NCI-H345 treated with DMSO at 0.1 percent for 48 hours (cell line): ENCODE measurements around the gene PON2.

Source experiments
- DNase-seq: peaks from one replicate; lab custom pipeline; 2025; ENCODE audit not compliant: unreplicated experiment; lab: John Stamatoyannopoulos, UW

The PON2 gene

GRCh38 chr7:95446618-95447017 is 11.8 kb upstream of the PON2 start:
- DNase-seq, result no peak

DNA sequence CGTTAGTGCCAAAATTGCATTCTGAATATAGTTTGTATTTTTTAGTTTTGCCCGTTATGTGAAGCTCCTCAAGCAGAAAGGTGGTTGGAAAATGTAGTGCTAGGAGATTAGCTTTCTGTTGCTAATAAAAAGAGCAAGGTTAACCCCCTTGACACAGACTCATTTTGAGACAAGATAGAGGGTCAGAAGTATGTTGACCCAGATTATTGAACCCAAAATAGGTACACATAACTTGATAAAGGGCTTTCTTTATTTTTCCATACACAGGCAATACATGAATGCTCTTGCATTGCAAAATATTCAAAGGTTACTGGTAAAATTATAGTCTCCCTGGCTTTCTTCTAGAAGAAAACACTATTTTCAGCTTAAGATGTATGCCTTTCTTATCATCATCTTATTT is 10.0 kb upstream of the PON2 start:
- no peak for DNase-seq

DNA sequence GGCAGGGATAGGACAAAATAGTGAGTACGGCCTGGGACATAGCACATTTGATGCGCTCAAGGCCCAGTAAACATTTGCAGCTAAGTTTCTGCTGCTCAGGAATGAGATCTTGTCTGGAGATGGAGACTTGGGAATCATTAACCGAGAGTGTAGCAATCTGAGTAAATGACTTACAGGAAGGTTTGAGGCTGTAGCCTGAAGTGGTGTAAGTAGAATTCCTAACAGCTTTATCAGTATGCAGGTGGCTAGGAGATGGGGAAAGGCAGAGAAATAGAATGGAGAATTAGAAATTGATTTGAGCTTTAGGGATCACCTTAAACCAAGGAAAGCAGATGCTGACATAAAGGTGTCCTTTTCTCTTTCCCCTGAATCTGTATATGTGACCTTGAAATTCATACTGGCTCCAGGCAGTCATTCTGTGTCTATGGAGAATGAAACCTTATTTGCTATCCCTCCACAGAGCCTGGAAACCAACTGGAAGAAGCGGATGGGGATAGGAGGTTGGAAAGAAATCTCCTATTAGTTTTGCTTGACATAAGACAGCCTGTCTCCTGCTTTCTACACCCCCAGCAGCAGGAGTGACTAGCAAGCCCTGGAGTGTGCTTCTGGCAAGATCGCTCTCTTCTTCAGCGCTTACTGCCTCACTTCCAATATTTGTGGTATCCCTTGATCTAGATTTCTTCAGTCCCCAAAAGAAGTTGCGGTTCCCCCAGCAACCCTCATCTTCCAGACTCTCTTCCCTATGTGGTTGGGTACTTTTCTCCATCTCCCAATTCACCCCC is 6.4 kb upstream of the PON2 start:
- DNase-seq, result no peak

DNA sequence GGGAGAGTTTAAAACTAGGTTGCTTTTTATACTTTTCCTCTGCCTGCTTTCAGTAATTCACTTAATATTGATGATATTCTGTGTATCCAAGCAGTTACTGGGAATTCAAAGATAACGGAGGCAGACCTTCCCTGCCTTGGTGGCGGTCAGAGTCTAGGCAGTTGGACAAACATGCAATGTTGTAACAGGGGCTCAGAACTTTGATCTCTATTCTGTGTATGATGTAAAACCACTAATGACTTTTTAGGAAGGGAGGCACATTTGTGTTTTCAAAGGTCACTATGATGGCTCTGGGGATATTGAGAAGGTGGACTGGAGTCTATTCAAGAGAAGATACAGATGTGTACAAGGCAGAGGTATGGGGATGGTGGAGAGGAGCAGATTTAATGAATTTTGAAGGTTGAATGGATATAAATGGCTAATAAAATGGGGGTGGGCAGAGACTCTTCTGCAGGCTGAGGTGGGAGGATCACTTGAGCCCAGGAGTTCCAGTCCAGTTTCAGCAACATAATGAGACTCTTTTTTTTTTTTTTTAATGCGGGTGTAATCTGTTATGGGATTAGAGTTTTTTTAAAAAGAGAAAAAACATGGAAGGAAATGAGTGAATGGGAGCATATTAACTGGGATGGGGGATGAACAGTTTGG is 5.7 kb upstream of the PON2 start:
- DNase-seq, result no peak

GRCh38 chr7:95436407-95436806 is 1.6 kb upstream of the PON2 start:
- no peak for DNase-seq

DNA sequence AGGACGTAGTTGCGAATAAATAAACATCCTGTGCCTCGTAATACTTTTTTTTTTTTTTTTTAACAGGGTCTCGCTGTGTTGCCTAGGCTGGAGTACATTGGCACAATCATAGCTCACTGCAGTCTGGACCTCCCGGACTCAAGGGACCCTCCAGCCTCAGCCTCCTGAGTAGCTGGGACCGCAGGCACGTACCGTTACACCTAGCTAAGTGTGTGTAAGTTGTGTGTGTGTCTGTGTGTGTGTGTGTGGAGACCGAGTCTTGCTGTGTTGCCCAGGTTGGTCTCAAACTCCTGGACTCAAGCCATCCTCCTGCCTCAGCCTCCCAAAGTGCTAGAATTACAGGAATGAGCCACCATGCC is 573 bp upstream of the PON2 start:
- no peak for DNase-seq

DNA sequence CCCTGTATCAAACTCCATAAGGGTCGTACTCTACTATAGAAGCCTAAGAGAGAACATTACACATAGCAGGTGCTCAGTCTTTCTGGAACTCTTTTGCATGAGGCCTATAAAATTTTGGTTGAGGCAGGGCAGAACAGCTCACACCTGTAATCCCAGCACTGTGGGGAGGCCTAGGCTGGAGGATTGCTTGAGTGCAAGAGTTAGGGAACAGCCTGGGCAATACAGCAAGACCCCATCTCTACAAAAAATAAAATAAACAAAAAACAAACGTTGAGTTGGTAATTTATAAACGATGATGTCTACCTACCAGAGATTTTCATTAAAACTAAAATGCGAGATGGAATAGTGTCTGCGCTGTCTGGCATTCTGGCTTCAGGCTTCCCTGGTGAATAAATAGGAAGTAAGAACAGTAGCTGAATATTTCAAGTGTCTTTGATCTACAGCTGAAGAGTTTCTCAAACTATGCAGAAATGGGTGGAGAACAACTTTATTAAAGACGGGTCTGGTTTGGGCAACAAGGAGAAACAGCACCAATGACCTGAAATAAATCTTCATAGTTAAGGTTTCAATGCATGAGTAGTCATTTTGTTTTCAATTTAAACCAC is 774 bp downstream of the PON2 start:
- DNase-seq, result no peak

GRCh38 chr7:95433129-95433528 is 1.7 kb downstream of the PON2 start:
- no peak for DNase-seq

DNA sequence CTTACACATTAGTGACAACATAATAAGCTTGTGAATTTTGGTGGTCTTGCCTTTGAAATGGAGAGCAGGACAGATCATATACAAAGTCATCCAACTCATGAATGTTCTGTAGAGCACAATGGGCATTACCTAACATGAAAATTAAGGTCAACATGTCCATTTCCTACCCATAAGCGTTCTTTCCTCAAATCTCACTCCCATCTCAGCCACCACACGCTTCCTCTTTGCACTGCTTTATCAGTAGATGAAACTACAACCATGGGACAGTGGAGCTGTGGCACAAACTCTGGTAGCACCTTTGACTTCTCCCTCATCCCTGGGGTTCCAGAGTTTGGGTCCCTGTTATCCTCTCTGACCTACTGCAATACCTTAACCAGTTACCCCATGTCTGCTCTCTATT is 2.2 kb downstream of the PON2 start:
- DNase-seq, result no peak

DNA sequence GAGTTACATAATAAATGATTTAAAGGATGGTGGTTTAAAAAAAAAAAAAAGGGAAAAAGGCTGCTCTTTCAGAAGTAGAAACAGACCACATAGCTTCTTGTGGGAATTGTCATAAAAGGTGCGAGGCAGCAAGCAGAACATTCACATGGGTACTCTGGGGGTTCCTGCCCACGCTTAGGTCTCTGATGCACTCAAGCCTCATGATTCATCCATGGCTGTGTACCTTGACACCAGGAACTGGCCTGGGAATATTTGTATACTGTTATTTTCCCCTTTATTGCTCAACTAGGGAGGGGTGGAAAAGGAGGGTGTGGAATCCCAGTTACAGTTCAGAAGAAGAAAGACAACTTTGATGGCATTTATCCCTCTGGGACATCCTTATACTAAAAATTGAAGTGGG is 4.0 kb downstream of the PON2 start:
- no peak for DNase-seq

- no peak for DNase-seq
Observed at GRCh38 chr7:95429241-95429990, 5.4 kb downstream of the PON2 start.

DNA sequence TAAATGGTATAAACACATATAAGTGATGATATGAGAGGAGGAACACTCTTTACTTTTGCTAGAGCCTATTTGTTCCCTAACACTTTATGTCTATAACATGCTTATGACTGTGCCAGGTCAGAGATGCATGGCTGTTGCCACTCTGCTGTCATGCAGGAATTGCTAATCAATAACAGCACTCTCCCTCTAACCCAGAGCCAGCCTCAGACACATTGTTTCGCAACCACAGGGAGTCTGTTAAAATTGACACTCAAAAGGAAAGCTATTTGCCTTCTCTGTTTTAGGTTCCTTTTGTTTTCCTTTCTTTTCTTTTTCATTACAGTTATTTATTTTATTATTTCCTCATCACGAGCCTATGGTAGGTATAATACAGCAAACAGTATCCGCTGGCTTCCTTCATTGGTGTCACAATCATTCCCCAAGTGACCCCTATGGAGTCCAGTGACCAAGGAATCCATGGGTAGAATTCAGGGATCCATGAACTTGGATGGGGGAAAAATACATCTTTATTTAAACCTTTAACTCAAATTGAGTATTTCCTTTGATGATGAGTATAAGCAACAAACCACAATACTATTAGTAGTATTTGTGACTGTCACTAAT is 6.8 kb downstream of the PON2 start:
- DNase-seq, result no peak

- no peak for DNase-seq
Observed at GRCh38 chr7:95427166-95427565, 7.7 kb downstream of the PON2 start.

DNA sequence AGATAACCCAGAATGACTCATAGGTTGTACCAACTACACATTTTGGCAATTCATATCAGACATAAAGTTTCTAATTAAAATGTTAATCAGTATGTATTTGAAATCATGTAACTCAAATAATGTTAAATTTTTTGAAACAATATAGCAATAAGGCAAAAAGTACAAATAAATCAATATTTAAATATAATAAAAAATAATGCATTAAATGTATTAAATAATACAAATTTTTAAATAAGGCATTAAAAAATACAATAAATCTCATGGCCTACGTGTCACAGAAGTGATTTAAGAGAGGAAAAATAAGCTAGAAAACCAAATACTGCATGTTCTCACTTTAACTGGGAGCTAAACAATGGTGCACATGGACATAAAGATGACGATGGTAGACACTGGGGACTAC is 9.1 kb downstream of the PON2 start:
- no peak for DNase-seq

GRCh38 chr7:95424716-95425115 is 10.1 kb downstream of the PON2 start:
- DNase-seq, result no peak

DNA sequence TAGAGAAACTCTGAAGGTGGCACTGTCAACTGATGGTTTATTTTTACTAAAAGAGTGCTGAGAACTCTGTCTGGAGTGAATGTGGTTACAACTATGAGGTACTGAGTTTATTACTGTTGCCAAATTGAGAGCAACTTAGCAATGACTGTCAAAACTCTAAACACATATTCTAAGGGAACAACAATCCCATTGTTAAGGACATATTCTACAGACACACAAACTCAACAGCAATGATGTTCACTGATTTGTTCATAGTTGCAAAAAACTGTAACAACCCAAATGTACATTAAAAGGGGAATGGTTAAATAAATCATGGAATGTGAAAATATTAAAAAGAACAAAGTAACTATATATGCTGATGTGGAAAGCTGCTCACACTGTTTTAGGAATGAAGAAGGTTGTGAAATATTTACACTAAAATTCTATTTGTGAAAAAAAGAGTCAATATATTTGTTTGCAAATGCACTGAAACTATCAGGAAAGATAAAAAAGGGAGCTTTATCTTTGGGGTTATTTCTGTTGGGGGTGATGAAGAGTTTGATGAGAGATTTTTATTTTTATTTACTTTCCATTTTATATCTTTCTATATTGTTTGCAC is 12.9 kb downstream of the PON2 start:
- no peak for DNase-seq

DNA sequence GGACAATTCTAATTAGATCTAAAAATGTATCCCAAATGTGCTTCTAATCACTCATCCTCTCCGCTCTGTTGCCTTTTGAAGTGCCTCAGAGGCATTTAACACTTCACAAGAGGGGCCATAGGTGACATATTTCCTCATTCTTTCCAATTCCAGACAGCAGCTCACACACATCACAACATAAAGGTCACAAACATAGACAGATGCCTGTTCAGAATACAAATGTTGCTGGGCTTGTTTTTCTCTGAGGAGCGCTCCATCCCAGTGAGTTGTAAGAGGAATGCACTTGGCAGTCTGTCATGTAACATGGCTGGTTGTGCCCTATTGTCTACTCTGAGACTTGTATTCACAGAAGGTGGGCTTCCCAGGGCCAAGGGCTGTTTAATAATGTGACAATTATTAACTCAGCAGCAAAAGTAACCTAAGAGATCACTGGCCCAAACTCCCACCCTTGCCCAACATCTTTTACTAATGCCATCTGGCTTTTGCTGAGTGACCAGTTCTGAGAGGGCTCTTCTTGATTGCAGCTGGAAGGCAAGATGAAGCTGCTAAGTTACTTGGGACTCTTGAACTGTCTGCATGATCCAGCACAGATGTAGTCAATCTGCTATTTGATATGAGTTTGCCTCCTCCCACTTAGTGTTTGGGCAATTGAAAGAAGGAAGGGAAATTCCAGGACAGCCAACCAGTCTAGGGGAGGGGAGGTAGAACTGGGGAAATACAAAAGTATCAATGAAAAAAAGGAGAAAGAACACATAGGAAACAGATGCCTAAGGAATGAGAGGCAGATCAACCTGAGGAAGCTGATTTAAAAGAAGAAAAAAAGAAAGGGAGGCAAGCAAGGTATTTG is 13.6 kb downstream of the PON2 start:
- peak; percentile 29 for DNase-seq

GRCh38 chr7:95412075-95412474 is 22.8 kb downstream of the PON2 start:
- no peak for DNase-seq

GRCh38 chr7:95411666-95412065 is 23.2 kb downstream of the PON2 start:
- no peak for DNase-seq

GRCh38 chr7:95411036-95411435 is 23.8 kb downstream of the PON2 start:
- DNase-seq, result no peak
